ENCODE data around the gene DNAJB9. TPM values are rescaled to one million over a fixed set of nuclear protein-coding genes. Genes with fewer than 3 reads are reported as not detected.
"Not testable (repeated sequence)": the region's sequence is repeated elsewhere in the genome, so short reads cannot be mapped to it uniquely, and the experiment has no call there.

The DNAJB9 gene
- total RNA-seq, result 10 to 100 TPM; 22.7 to 23.2 TPM

DNA sequence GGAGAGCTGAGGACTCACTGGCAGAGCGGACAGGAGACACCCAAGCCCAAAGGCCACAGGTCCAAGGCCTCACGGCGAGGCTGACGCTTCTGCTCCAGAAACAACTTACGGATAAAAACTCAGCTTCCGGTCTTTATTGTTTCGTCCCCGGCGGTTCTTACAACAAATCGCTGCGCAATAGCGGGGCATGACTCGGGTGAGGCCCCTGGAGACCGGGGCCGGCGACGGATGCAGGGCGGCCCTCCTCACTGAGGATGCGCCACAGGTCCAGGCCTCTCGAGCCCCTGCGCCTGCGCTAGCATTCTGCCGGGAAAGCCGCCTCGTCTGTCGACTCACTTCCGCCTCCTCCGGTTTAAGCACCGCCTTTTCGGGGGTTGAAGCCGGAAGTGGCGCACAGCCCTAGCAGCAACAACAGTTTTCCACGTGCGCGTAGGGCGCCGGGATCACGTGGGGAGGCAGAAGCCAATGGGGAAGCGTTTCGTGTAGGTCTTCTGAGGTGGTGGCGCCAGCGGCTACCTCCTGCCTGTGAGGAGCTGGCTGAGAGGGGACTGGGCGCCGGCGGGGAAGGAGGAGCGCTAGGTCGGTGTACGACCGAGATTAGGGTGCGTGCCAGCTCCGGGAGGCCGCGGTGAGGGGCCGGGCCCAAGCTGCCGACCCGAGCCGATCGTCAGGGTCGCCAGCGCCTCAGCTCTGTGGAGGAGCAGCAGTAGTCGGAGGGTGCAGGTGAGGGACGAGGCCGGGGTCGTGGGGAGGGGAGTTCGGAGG, at the start of gene DNAJB9, which contains the start of gene THAP5:
TSS of gene DNAJB9 (plus strand) at position 494 of the 765 bp plus-strand sequence. CDS start 1,853 bp downstream, outside the sequence.
TSS of gene THAP5 (minus strand) at position 326 of the 765 bp plus-strand sequence. CDS start at position 189, 137 bp downstream.
- Mint-ChIP-seq H3K27ac (peak within 1 kb of the TSS; percentile 98), H3K36me3 (ENCODE audit: low read depth) (peaks cover 53% of the 10 kb centered on the region), H3K9me3 (no peaks in the 10 kb centered on the region), H3K4me1 (peaks cover 53% of the 10 kb centered on the region), H3K4me3 (peak within 1 kb of the TSS; percentile 88), H3K27me3 (no peaks in the 10 kb centered on the region)
- DNase-seq, result peak; percentile 99
- ChIA-PET CTCF (interaction anchor here (1.1 to 2.5 kb wide), 3 partner anchors 9 to 44 kb away, joined by 3 to 7 read pairs (median 3); partner anchors contain the start of gene PNPLA8), POLR2A (interaction anchor here (0.8 to 4.6 kb wide), 14 partner anchors 9 to 1401 kb away, joined by 3 to 119 read pairs (median 4); partner anchors contain the start of genes CBLL1, HBP1 and PNPLA8)

DNA sequence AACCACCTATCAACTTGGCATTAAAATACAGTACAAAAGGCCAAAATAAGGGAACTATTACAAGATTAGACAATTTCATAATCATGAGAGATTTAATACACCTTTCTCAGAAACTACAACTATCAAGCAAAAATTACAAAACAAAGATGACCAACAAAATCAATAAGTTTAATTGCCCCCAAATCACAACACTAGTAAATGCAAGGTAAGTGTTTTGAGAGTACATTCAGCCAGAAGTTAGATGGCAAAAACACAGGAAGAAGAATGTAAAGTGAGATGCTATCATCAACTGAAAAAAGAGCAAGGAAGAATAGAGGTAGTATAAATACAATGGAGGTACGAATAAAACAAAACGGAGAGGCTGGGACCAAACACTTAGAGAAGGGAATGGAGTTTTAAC, 46.9 kb upstream of the DNAJB9 start:
- no peak for DNase-seq
- H3K9me3 Mint-ChIP-seq, result no peaks in the 10 kb centered on the region
- ChIA-PET POLR2A (interaction anchor here (5.8 kb wide), 1 partner anchor 48 kb away, joined by 119 read pairs; the partner anchor contains the start of genes DNAJB9 and THAP5), CTCF (interaction anchor here (0.9 kb wide), 1 partner anchor 26 kb away, joined by 3 read pairs; no protein-coding TSS in a partner anchor)
- H3K27ac Mint-ChIP-seq, result no peak overlapping the region
- peaks cover 48% of the 10 kb centered on the region for H3K4me1 Mint-ChIP-seq
- H3K4me3 Mint-ChIP-seq, result no peak overlapping the region
- no peaks in the 10 kb centered on the region for H3K27me3 Mint-ChIP-seq
- peaks cover 38% of the 10 kb centered on the region for H3K36me3 Mint-ChIP-seq (ENCODE audit: low read depth)

DNA sequence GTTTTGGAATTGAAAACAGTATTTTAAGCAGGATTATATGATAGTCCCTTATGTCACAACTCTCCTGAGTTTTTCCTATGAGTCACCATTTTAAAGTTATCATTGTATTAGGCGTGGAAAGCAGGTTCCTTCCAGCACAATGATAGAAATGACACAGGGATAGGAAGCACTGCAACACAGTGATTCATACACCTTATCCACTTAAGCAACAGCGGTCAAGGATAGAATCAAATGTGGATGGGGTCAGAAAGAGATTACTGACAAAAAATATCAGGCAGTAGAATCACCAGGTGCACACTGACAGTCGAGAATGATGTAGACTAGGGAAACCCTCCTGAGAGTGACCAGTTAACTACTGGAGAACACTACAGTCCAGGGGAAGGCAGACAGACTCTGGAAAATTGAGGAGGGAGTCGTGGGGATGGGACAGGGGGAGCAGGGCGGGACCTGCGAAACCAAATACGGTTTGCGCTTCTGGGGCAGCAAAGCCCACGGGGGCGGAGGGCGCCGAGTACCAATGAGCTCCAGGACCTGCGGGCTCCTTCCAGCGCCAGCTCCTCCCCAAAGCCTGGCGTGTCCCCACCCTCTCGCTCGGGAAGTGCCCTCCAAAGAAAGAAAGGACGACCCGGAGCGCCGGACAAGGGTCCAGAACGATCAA, 44.2 kb upstream of the DNAJB9 start:
- H3K27me3 Mint-ChIP-seq, result no peaks in the 10 kb centered on the region
- peaks cover 20% of the 10 kb centered on the region for H3K36me3 Mint-ChIP-seq (ENCODE audit: low read depth)
- ChIA-PET CTCF (interaction anchor here (0.7 to 1.3 kb wide), 4 partner anchors 27 to 44 kb away, joined by 3 to 7 read pairs (median 6); partner anchors contain the start of genes DNAJB9 and THAP5), POLR2A (interaction anchor here (0.6 to 5.8 kb wide), 8 partner anchors 9 to 92 kb away, joined by 3 to 119 read pairs (median 4); partner anchors contain the start of genes DNAJB9 and THAP5)
- H3K27ac Mint-ChIP-seq, result peak overlapping the region; percentile 97
- H3K4me3 Mint-ChIP-seq, result peak overlapping the region; percentile 93
- H3K4me1 Mint-ChIP-seq, result peaks cover 47% of the 10 kb centered on the region
- DNase-seq, result no peak
- no peaks in the 10 kb centered on the region for H3K9me3 Mint-ChIP-seq

DNA sequence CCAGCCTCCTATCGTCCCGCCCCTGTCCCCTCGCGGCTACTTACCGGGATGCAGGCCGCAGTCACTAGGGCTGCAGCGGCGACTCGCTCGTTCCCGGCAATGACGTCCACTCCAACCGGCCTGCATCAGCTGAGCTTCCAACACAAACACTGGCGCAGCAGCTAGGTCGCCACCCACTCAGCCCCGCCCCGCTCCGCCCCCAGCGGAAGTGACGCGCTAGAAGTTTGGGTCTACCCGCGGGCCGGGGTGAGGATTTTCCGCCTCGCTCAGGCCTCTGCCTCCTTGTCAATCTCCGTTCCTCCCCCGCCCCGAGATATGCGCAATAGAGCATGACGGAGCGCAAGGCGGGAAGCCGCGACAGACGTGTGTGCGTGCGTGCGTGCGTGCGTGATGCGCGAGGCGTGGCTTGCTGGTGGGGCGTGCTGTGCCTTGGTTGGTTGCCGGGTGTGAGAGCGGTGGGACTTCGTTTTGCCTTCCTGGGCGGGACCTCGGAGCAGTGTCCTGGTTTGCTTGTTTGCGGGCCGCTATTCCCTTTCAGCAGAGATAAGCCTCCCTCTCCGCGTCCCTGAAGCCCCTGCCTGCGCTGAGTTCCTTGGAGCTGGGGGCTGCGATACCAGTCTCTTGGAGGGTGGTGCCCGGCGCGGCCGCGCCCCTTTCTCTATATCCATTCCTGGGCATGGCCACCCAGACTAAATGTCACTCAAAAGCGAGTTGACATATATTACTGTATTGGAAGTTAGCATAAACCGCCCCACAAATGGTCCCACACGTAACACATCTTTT, 43.5 kb upstream of the DNAJB9 start, which contains the start of gene PNPLA8:
TSS of gene PNPLA8 (minus strand) at position 151 of the 783 bp plus-strand sequence. CDS start 10,644 bp downstream, outside the sequence.
- peak within 1 kb of the TSS; percentile 97 for H3K27ac Mint-ChIP-seq
- no peaks in the 10 kb centered on the region for H3K27me3 Mint-ChIP-seq
- ChIA-PET POLR2A (interaction anchor here (0.6 to 5.8 kb wide), 13 partner anchors 10 to 50 kb away, joined by 3 to 119 read pairs (median 4); partner anchors contain the start of genes DNAJB9 and THAP5), CTCF (interaction anchor here (0.7 to 1.5 kb wide), 7 partner anchors 26 to 45 kb away, joined by 3 to 7 read pairs (median 4); partner anchors contain the start of genes DNAJB9 and THAP5)
- peaks cover 16% of the 10 kb centered on the region for H3K36me3 Mint-ChIP-seq (ENCODE audit: low read depth)
- peak within 1 kb of the TSS; percentile 93 for H3K4me3 Mint-ChIP-seq
- peak; percentile 100 for DNase-seq
- peaks cover 43% of the 10 kb centered on the region for H3K4me1 Mint-ChIP-seq
- H3K9me3 Mint-ChIP-seq, result no peaks in the 10 kb centered on the region

DNA sequence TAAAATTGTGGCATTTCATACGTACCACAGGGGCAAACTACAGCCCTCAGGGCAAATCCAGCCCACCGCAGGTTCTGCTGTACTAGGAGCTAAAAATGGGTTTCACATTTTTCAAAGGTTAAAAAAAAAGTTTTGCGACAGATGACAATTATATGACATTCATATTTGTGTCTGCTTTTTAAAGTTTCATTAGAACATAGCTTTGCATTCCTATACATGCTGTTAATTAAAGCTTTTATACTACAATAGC, 43.0 kb upstream of the DNAJB9 start:
- H3K27ac Mint-ChIP-seq, result peak overlapping the region; percentile 97
- peaks cover 38% of the 10 kb centered on the region for H3K4me1 Mint-ChIP-seq
- no peaks in the 10 kb centered on the region for H3K27me3 Mint-ChIP-seq
- DNase-seq, result no peak
- peak overlapping the region; percentile 93 for H3K4me3 Mint-ChIP-seq
- H3K36me3 Mint-ChIP-seq (ENCODE audit: low read depth), result peaks cover 13% of the 10 kb centered on the region
- POLR2A ChIA-PET, result interaction anchor here (0.6 to 5.8 kb wide), 9 partner anchors 10 to 782 kb away, joined by 3 to 119 read pairs (median 5); partner anchors contain the start of genes DNAJB9 and THAP5
- H3K9me3 Mint-ChIP-seq, result no peaks in the 10 kb centered on the region
- CTCF ChIA-PET, result interaction anchor here (1.0 to 1.5 kb wide), 3 partner anchors 30 to 45 kb away, joined by 3 to 4 read pairs (median 3); no protein-coding TSS in a partner anchor

DNA sequence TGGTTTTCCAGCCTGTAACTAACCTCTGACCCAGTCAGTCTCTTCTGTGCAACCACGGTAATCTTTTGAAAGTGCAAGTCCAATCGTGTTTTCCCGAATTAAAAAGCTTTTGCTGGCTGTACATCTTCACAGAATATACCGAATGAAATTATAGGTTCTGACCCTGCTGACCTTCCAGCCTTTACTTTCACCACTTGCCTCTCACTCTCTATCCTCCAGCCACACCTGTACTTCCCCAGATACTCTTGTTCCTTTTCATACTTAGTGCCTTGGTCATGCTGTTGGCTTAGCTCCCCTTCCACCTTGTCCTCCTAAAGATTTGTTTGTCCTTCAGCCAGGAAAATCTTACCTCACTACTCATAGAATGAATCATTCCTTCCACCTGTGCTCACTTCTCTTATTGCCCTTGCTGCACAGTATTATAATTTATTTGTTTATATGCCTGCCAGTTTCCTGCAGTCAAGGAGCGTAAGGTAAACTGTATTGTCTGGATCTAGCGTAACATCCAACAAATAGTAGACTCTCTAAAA, 41.4 kb upstream of the DNAJB9 start:
- H3K27ac Mint-ChIP-seq, result no peak overlapping the region
- H3K9me3 Mint-ChIP-seq, result no peaks in the 10 kb centered on the region
- CTCF ChIA-PET, result no interaction called here
- DNase-seq, result no peak
- POLR2A ChIA-PET, result interaction anchor here (1.0 to 5.8 kb wide), 3 partner anchors 41 to 46 kb away, joined by 3 to 119 read pairs (median 5); partner anchors contain the start of genes DNAJB9 and THAP5
- H3K4me1 Mint-ChIP-seq, result peaks cover 27% of the 10 kb centered on the region
- peaks cover 7% of the 10 kb centered on the region for H3K36me3 Mint-ChIP-seq (ENCODE audit: low read depth)
- peaks cover 2% of the 10 kb centered on the region for H3K27me3 Mint-ChIP-seq
- no peak overlapping the region for H3K4me3 Mint-ChIP-seq

DNA sequence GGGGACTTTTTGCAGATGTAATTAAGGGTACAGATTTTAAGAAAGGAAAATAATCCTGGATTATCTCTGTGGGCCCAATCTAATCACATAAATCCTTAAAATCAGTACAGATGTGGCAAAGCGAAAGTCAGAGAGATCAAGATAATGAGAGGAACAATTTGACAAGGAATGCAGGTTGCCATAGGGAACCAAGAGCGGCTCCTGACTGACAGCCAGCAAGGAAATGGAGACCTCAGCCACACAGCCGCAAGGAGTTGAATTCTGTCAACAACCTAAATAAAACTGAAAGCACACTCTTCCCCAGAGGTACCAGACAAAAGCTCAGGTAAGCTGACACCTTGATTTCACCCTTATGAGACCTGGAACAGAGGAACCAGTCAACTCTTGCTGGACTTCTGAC, 40.3 kb upstream of the DNAJB9 start:
- POLR2A ChIA-PET, result interaction anchor here (1.0 kb wide), 1 partner anchor 40 kb away, joined by 3 read pairs; the partner anchor contains the start of genes DNAJB9 and THAP5
- no peak for DNase-seq
- no peak overlapping the region for H3K4me3 Mint-ChIP-seq
- CTCF ChIA-PET, result no interaction called here
- peaks cover 2% of the 10 kb centered on the region for H3K27me3 Mint-ChIP-seq
- H3K9me3 Mint-ChIP-seq, result no peaks in the 10 kb centered on the region
- H3K36me3 Mint-ChIP-seq (ENCODE audit: low read depth), result no peaks in the 10 kb centered on the region
- H3K4me1 Mint-ChIP-seq, result peaks cover 16% of the 10 kb centered on the region
- H3K27ac Mint-ChIP-seq, result no peak overlapping the region

DNA sequence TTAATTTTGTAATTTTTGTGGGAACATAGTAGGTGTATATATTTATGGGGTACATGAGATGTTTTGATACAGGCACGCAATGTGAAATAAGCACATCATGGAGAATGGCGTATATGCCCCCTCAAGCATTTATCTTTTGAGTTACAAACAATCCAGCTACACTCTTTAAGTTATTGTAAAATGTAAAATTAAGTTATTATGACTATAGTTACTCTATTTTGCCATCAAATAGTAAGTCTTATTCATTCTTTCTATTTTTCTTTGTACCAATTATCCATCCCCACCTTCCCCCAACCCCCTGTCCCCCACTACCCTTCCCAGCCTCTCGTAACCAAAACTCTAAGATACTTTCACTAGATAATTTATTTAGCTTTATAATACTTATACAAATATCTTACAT, 36.0 kb upstream of the DNAJB9 start:
- ChIA-PET POLR2A (no interaction called here), CTCF (no interaction called here)
- no peaks in the 10 kb centered on the region for H3K9me3 Mint-ChIP-seq
- DNase-seq, result no peak
- no peaks in the 10 kb centered on the region for H3K36me3 Mint-ChIP-seq (ENCODE audit: low read depth)
- H3K4me1 Mint-ChIP-seq, result no peaks in the 10 kb centered on the region
- H3K27me3 Mint-ChIP-seq, result peaks cover 15% of the 10 kb centered on the region
- no peak overlapping the region for H3K4me3 Mint-ChIP-seq
- no peak overlapping the region for H3K27ac Mint-ChIP-seq

DNA sequence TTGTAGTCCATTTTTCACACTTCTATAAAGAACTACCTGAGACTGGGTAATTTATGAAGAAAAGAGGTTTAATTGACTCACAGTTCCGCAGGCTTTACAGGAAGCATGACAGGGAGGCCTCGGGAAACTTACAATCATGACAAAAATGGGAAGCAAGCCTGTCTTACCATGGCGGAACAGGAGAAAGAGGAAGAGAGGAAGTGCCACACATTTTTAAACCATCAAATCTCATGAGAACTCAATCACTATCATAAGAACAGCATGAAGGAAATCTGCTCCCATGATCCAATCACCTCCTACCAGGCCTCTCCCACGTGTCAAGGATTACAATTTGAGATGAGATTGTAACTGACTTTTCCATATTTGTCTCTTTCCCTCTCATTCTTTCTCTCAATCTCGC, 34.4 kb upstream of the DNAJB9 start:
- CTCF ChIA-PET, result no interaction called here
- Mint-ChIP-seq H3K4me3 (no peak overlapping the region), H3K36me3 (ENCODE audit: low read depth) (no peaks in the 10 kb centered on the region), H3K27me3 (peaks cover 15% of the 10 kb centered on the region), H3K9me3 (no peaks in the 10 kb centered on the region), H3K4me1 (no peaks in the 10 kb centered on the region), H3K27ac (no peak overlapping the region)
- no peak for DNase-seq
- POLR2A ChIA-PET, result no interaction called here

DNA sequence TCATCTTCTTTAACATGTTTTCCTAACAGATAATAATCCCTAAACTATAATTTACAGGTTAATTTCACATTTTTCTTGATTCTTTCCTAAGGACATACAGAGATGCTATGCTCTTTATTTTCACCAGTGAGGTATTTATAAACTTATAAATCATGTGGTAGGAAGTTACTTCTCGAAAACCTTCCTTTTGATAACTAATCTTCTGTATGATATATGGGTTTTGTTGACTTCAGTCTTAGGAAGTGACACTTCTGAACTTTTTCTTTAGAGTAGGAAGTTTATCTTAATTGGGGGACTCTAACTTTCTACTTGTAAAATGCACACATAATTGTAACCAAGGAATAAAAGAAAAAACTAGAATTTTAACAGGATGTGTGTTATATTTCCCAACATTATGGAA, 33.9 kb upstream of the DNAJB9 start:
- POLR2A ChIA-PET, result no interaction called here
- no peaks in the 10 kb centered on the region for H3K9me3 Mint-ChIP-seq
- DNase-seq, result no peak
- H3K27ac Mint-ChIP-seq, result no peak overlapping the region
- CTCF ChIA-PET, result no interaction called here
- H3K36me3 Mint-ChIP-seq (ENCODE audit: low read depth), result no peaks in the 10 kb centered on the region
- peaks cover 15% of the 10 kb centered on the region for H3K27me3 Mint-ChIP-seq
- H3K4me3 Mint-ChIP-seq, result no peak overlapping the region
- no peaks in the 10 kb centered on the region for H3K4me1 Mint-ChIP-seq

DNA sequence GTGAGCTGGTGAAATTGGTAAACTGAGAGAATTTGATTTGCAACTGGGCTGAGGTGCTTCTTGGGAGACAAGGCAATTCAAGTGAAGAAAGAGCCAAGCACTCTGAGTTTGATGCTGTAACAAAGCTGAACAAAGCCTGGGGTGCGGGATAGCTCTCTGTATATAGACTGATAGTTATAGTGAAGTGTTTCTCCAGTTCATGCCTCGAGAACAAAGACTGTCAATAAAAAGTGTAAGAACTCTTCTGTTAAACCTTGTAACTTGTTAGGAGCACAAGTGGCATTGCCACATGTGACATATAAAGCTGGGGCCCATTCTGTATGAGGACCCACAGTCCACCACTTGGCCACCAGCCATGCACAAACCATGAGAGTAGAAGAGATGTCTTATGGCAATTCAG, 32.4 kb upstream of the DNAJB9 start:
- Mint-ChIP-seq H3K4me3 (no peak overlapping the region), H3K9me3 (no peaks in the 10 kb centered on the region), H3K4me1 (no peaks in the 10 kb centered on the region), H3K27ac (no peak overlapping the region), H3K27me3 (peaks cover 15% of the 10 kb centered on the region), H3K36me3 (ENCODE audit: low read depth) (no peaks in the 10 kb centered on the region)
- DNase-seq, result no peak
- ChIA-PET POLR2A (interaction anchor here (1.3 kb wide), 1 partner anchor 11 kb away, joined by 9 read pairs; the partner anchor contains the start of gene PNPLA8), CTCF (no interaction called here)

DNA sequence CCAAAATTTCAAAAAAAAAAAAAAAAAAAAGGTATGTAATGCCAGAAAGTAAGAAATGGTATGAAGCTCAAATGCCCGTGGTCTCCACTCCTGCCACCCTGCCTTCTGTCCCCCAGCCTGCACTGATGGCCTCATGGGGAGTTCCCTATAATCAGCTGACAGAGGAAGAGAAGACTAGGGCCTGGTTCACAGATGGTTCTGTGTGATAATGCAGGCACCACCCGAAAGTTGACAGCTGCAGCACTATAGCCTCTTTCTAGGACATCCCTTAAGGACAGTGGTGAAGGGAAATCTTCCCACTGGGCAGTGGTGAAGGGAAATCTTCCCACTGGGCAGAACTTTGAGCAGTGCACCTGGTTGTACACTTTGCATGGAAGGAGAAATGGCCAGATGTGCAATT, 31.4 kb upstream of the DNAJB9 start:
- H3K27ac Mint-ChIP-seq; H3K4me1 Mint-ChIP-seq; DNase-seq; POLR2A ChIA-PET; H3K4me3 Mint-ChIP-seq; CTCF ChIA-PET; H3K36me3 Mint-ChIP-seq (ENCODE audit: low read depth); H3K9me3 Mint-ChIP-seq: not testable (repeated sequence)
- H3K27me3 Mint-ChIP-seq, result peaks cover 13% of the 10 kb centered on the region
